GM12873 (cell line): ENCODE data around the gene UNC5C.

ENCODE experiments used
- TF ChIP-seq, protein P1 (sequence below): IDR thresholded peaks from 2 replicates; pipeline ENCODE4 v1.5.1; 2012; ENCODE audit warnings: low read depth, mild to moderate bottlenecking, moderate library complexity, low read length, control low read depth; ENCODE audit not compliant: insufficient read depth; ENCODE audit errors: missing control alignments

UNC5C gene

DNA sequence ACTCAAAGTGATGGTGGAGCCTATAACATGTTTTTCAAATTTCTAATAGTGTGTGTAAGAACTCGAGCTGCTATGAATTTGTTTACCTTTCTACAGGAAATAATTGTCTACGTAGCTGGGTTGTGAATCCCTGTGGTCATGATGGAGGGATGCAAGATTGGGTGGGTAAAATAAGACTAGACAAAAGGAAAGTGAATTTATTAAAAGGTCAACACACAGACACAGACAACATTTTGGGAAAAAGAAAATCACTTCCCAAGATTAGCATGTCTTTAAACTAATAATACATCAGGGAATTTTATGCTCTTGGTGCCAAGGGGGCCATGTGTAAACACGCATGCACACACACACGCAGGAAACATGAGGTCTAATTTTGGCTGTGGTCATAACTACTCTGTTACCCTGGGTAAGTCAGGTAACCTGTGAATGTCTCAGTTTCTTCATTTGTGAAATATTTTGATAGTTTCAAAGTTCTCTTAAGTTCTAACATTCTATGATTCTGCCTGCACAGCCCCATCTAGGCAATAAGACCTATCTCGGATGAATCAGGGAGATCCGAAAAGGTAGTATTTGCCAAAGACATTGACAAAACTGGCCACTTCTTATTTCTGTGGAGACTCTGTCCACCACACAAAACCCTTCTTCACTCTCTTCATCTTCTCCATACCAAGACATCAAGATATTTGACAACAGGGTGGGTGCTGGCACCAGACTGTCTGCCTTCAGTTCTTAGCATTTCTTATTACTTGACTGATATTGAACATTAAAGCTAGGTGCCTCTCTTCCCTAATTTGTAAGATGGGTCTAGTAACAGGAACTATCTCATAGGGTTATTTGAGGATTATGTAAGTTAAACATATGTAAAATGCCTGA, 1.6 kb upstream of the UNC5C start:
- TF ChIP-seq, protein P1, sequence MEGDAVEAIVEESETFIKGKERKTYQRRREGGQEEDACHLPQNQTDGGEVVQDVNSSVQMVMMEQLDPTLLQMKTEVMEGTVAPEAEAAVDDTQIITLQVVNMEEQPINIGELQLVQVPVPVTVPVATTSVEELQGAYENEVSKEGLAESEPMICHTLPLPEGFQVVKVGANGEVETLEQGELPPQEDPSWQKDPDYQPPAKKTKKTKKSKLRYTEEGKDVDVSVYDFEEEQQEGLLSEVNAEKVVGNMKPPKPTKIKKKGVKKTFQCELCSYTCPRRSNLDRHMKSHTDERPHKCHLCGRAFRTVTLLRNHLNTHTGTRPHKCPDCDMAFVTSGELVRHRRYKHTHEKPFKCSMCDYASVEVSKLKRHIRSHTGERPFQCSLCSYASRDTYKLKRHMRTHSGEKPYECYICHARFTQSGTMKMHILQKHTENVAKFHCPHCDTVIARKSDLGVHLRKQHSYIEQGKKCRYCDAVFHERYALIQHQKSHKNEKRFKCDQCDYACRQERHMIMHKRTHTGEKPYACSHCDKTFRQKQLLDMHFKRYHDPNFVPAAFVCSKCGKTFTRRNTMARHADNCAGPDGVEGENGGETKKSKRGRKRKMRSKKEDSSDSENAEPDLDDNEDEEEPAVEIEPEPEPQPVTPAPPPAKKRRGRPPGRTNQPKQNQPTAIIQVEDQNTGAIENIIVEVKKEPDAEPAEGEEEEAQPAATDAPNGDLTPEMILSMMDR: no peak

DNA sequence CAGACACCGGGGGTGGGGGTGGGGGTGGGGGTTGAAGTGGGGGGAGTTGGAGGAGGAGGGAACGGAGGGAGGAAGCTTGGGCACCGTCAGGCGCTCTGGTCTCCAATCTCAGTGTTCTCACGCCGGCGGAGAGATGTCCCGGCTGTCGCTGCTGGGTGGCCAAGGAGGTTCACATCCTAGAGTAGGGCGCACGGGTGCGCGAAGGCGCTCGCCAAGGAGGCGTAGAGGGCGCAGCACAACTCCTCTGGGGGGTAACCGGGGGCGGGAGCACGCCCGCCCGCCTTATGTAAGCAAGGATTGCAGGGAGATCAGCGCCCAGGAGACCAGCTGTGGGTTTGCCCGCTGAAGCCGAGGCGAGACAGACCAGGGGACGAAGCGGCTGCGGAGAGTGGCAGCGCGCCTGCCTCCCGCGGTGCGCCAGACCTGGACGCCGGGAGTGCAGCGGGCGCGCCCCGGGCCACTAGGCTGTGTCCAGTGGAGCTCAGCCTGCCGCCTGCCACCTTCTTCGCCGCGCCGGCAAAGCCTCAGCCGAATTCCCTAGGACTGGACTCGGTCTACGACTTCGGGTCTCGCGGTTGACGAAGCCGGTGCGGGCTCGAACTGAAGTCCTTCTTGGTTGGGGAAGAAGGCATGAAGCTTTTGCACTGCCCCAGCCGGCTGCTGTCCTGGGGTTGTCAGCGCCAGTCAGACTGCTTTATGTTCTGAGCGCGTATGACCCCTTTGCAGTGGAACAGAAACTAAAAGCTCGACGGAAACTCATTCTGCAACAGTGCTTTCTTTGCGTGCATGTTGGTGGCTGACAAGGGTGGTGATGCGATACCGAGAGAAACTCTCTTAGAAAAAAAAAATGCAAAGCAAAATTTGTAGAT, 707 bp upstream of the UNC5C start:
- TF ChIP-seq, protein P1: no peak

DNA sequence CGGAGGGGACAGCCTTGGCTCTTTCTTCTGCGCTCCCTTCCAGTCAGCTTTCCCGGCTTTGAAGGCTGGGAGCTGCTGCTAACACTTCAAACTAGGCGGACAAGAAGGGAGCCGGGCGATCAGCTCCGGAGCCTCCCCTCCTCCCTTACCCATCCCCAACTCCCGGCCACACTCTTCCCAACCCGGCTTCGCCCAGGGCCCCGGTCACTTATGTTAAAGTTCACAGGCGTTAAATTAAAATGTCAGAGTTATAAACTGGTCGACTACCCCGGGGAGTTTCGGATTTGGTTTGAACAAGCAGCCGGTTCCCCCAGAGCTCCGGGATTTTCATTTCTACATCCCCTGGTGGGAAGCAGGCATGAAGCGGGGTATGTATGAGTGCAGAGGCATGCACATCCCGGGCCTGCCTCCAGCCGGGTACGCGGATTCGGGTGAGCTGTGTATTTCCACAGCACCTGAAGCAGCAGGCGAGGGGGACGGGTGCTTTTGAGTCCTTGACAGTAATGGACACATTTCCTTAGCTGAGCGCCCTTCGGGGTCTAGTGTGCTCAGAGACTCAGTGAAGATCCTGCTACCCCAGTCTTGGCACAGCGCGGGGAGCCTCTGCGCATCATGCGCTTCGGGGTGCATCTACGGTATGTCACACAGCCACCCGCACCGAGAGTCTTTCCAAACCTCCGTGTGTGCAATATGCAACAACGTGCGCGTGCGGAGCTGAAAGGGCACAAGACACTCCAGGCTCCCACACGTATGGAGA, 880 bp downstream of the UNC5C start:
- TF ChIP-seq, protein P1: no peak

DNA sequence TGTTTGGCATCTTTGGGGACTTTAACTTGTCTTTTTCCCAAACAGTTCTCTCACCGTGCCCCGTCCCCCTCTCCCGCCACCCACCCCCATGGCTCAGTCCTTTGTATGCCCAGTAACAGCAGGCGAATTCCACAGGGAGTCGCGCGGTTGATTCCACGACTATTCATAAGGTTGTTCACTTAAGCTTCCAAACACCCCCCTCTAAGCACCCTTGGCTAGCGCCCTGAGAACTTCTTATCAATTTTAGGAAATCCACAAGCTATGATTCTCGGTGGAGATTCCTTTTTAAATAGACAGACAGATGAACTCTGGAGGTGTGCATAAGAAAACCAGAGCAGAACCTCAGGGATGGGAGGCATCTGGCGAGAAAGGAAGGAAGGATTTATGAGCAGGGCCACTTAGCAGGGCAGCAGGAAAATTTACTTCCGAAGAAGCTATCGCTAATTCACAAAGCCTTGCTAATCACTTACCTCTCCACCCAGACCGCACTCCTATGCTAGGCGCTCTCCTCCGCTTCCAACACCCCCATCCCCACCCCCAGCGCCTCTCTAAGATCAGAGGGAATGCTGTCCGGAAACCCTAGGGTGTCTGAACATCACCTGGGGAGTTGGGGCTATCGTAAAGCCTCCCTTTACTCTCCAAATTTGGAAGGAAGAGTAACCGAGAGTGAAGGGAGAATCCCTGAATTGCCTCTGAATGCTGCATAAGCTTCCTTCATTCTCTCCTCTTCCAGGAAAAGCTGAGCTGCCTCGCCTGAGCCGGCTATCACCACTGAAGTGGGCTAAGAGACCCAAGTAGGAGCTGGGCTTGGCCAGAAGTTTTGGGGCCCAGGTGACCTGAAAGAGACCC, 1.7 kb downstream of the UNC5C start:
- TF ChIP-seq, protein P1: no peak

DNA sequence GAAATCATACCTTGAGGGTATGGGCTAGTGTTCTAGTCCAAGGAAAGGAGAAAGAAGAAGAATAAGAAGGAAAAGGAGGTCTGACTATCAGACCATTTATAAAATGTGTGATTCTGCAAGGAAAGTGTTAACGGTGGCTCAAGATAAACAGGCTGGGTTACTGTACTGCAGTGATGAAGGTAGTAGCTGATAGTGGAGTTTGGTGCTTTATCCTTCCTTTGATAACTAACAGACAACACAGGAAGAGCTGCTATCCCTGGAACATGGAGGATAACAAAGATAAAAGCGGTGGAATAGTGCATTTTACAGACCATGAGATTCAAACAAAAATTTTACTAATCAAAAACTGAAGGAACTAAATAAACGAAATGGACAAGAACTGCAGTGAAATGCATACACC, 2.6 kb downstream of the UNC5C start:
- TF ChIP-seq, protein P1: no peak

DNA sequence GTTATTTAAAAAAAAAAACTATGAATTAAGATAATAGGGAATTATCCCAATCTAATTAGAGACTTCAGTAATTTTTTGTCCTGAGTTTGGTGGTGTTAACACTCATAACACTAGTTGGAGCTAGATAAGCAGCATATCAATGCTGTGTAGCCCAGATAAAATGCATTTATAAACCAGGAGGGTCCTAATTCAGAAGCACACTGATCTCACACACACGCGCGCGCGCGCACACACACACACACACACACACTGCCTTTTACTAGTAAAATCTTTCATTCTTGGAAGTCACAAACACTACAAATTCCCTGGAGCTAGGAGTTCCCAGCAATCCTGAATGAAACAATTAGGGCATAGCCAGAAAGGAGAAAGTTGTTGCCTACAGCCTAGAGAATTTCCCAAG, 3.2 kb downstream of the UNC5C start:
- TF ChIP-seq, protein P1: no peak
